IPS DF 19.7 (cell line): ENCODE data around the gene MARK3.
"Not testable (repeated sequence)": the region's sequence is repeated elsewhere in the genome, so short reads cannot be mapped to it uniquely, and the experiment has no call there.

ENCODE experiments used
- DNase-seq: peaks from one replicate; pipeline ENCODE4 v3.0.0-alpha.2; 2013; ENCODE audit warnings: low read depth, low spot score

The MARK3 gene

GRCh38 chr14:103510724-103511693 lies 125.8 kb downstream of the MARK3 start:
- no peak for DNase-seq

GRCh38 chr14:103512180-103512579 lies 127.0 kb downstream of the MARK3 start:
- DNase-seq: not testable (repeated sequence)

- no peak for DNase-seq
These were observed 127.7 kb downstream of the MARK3 start for GRCh38 chr14:103512701-103513611.

- no peak for DNase-seq
These were observed 129.6 kb downstream of the MARK3 start for GRCh38 chr14:103514596-103515421.

GRCh38 chr14:103516426-103517173 lies 131.4 kb downstream of the MARK3 start:
- DNase-seq: no peak

- DNase-seq: no peak
These were observed 132.0 kb downstream of the MARK3 start for GRCh38 chr14:103517174-103517566.

GRCh38 chr14:103517721-103518421 lies 132.7 kb downstream of the MARK3 start:
- no peak for DNase-seq

- no peak for DNase-seq
These were observed 133.3 kb downstream of the MARK3 start for GRCh38 chr14:103518422-103519042.

GRCh38 chr14:103519043-103519836 lies 134.0 kb downstream of the MARK3 start:
- no peak for DNase-seq

GRCh38 chr14:103519837-103520212 lies 134.6 kb downstream of the MARK3 start:
- no peak for DNase-seq

- no peak for DNase-seq
These were observed 135.0 kb downstream of the MARK3 start for GRCh38 chr14:103520269-103520656.

- no peak for DNase-seq
These were observed 135.6 kb downstream of the MARK3 start for GRCh38 chr14:103520657-103521437.

- DNase-seq: no peak
These were observed 136.3 kb downstream of the MARK3 start for GRCh38 chr14:103521438-103521950.

- no peak for DNase-seq
These were observed 136.8 kb downstream of the MARK3 start for GRCh38 chr14:103521951-103522563.

- no peak for DNase-seq
These were observed 137.7 kb downstream of the MARK3 start, which contains the start of gene CKB for GRCh38 chr14:103522649-103523574. Gene CKB (minus strand): TSS chr14:103522830. CDS start chr14:103522493, 337 bp downstream.

GRCh38 chr14:103523575-103523954 lies 138.3 kb downstream of the MARK3 start:
- no peak for DNase-seq
